Rectal smooth muscle tissue (tissue), 1 donor: ENCODE results near the gene DENND1A.

Source experiments
- H3K27ac ChIP-seq: one replicate; pipeline ENCODE4 v1.7.0; 2013; ENCODE audit warnings: low read depth, low read length, inconsistent platforms
- H3K27me3 ChIP-seq: one replicate; pipeline ENCODE4 v1.7.0; 2013; ENCODE audit warnings: low read length; ENCODE audit not compliant: control insufficient read depth, insufficient read depth
- H3K36me3 ChIP-seq: one replicate; pipeline ENCODE4 v1.7.0; 2013; ENCODE audit warnings: low read length; ENCODE audit not compliant: control insufficient read depth, insufficient read depth
- H3K4me1 ChIP-seq: one replicate; pipeline ENCODE4 v1.7.0; 2013; ENCODE audit warnings: low read length; ENCODE audit not compliant: control insufficient read depth, insufficient read depth
- H3K4me3 ChIP-seq: one replicate; pipeline ENCODE4 v1.7.0; 2013; ENCODE audit warnings: low read length
- H3K9ac ChIP-seq: one replicate; pipeline ENCODE4 v1.7.0; 2013; ENCODE audit warnings: low read length

The DENND1A gene

GRCh38 chr9:123447934-123448646, 481.8 kb downstream of the DENND1A start:
- Histone ChIP-seq H3K36me3 (no peaks in the 10 kb centered on the region), H3K27ac (no peak overlapping the region), H3K9ac (no peak overlapping the region), H3K4me3 (no peak overlapping the region), H3K4me1 (no peaks in the 10 kb centered on the region), H3K27me3 (no peaks in the 10 kb centered on the region)

- Histone ChIP-seq H3K9ac (no peak overlapping the region), H3K27me3 (no peaks in the 10 kb centered on the region), H3K4me3 (no peak overlapping the region), H3K4me1 (no peaks in the 10 kb centered on the region), H3K36me3 (no peaks in the 10 kb centered on the region), H3K27ac (no peak overlapping the region)
Measured at GRCh38 chr9:123445981-123446610, 483.8 kb downstream of the DENND1A start.

DNA sequence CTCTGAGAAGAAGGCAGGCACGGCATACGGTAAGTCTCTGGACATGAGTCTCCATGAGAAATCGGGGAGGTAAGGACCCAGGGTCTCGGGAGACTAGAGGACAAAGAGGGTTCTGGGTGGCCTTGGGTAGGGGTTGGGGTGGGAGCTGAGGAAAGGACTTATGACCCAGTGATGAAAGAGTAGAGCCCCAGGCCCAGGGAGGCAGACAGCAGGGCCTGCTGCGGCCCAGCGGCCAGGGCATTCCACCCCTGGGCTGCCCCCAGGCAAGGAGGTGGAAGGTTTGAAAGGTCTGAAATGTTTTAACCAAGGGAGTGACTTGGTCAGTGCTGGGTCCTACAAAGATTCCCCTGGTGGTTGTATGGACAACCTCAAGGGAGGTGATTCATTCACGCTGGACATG, 484.8 kb downstream of the DENND1A start:
- Histone ChIP-seq H3K36me3 (no peaks in the 10 kb centered on the region), H3K4me1 (no peaks in the 10 kb centered on the region), H3K27me3 (no peaks in the 10 kb centered on the region), H3K27ac (no peak overlapping the region), H3K4me3 (no peak overlapping the region), H3K9ac (no peak overlapping the region)

DNA sequence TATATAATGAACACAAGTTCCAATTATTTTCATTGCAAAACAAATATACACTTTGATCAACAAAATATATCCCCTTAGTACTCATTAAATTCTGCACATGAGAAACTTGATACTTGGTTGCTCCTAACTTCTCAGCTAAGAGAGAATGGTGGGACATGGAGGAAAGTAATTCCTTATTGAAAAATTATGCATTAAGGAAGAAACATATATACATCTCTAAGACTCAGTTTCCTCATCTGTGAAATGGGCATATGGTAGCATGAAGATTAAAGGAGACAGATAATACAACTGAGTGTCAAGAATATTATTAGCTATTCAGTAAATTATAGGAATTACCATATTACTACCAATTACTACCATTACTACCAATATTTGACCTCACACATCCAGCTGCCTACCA, 488.2 kb downstream of the DENND1A start:
- peaks cover 6% of the 10 kb centered on the region for H3K36me3 ChIP-seq
- H3K27ac ChIP-seq, result no peak overlapping the region
- no peak overlapping the region for H3K9ac ChIP-seq
- H3K4me3 ChIP-seq, result no peak overlapping the region
- H3K4me1 ChIP-seq, result no peaks in the 10 kb centered on the region
- H3K27me3 ChIP-seq, result no peaks in the 10 kb centered on the region

DNA sequence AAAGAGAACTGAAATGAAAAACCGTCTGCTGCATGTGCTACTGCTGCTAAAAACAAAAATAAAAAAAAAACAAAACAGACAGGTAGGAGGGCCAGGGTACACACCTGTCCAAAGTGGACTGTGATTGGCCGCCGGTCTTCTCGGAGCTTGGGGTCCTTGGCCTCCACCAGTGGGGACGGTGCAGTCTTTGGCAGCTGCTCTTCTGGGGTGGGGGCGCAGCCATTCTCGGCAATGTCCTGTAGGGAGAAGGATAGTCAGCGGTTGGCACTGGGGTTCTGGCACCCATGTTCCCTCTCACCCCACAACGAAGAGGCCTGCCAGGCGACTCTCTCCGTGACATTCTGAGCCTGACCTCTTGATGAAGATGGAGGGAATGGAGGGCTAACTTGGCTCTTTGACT, 489.7 kb downstream of the DENND1A start:
- no peak overlapping the region for H3K9ac ChIP-seq
- no peaks in the 10 kb centered on the region for H3K27me3 ChIP-seq
- H3K36me3 ChIP-seq, result peaks cover 10% of the 10 kb centered on the region
- no peaks in the 10 kb centered on the region for H3K4me1 ChIP-seq
- H3K4me3 ChIP-seq, result no peak overlapping the region
- no peak overlapping the region for H3K27ac ChIP-seq

DNA sequence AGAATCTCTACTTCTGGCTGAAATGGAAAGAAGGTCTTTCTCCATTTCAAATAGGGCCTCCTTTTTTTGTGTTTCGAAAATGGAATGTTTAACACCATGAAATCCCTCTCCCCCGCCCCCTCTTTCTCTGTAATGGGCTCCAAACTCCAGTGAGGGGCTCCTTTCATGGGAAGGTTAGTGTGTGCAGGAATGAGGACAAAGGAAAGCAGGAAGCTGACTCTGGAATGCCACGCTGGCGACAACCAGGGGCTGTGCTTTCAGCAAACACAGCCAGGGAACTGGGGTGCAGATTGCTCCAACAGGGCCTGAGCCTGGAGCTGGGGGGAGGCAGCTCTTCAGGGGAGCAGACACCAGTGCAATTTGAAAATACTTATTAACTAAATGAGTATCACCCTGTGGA, 491.1 kb downstream of the DENND1A start:
- Histone ChIP-seq H3K27ac (no peak overlapping the region), H3K36me3 (peaks cover 10% of the 10 kb centered on the region), H3K9ac (no peak overlapping the region), H3K4me3 (no peak overlapping the region), H3K4me1 (no peaks in the 10 kb centered on the region), H3K27me3 (no peaks in the 10 kb centered on the region)

- Histone ChIP-seq H3K9ac (no peak overlapping the region), H3K4me3 (no peak overlapping the region), H3K27ac (no peak overlapping the region), H3K4me1 (no peaks in the 10 kb centered on the region), H3K36me3 (peaks cover 10% of the 10 kb centered on the region), H3K27me3 (no peaks in the 10 kb centered on the region)
Measured at GRCh38 chr9:123438321-123438720, 491.6 kb downstream of the DENND1A start.

DNA sequence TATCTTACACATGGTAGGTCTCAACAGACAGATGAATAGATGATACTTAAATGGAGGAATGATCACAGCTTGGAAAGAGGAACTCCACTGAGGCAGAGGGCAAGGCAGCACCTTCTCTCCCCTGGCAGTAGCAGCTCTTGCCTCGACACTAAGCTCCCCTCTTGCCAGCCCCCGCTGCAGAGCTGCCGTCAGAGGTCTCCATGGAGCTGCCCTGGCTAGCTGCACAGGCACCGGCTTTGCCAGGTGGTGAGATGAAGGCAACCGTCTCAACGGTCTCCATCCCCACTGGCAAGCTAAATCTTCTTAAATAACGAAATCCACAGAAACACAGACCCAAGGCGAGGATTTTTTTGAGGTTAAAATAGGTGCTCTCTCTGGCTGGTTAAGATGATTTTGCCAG, 492.7 kb downstream of the DENND1A start:
- Histone ChIP-seq H3K36me3 (peaks cover 10% of the 10 kb centered on the region), H3K4me3 (no peak overlapping the region), H3K27me3 (no peaks in the 10 kb centered on the region), H3K9ac (no peak overlapping the region), H3K27ac (no peak overlapping the region), H3K4me1 (no peaks in the 10 kb centered on the region)

DNA sequence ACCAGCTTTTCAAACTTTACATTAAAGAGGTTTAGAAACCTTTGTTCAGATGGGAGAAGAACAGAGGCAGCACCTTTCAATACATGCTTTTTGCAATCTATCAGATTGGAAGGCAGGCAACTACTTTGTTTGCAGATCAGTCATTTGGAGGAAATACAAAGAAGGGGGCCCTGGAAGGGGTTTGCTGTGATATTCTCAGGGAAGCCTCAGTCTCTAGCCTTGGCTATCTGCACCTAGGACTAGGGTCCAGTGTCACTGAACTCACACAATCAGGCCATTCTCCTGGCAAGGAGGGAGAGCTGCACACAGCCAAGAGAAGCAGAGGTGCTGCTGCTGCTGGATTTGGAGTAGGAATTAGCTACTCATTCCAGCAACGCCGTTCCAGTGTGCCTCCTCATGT, 494.5 kb downstream of the DENND1A start:
- Histone ChIP-seq H3K36me3 (peaks cover 10% of the 10 kb centered on the region), H3K4me3 (no peak overlapping the region), H3K27me3 (no peaks in the 10 kb centered on the region), H3K27ac (no peak overlapping the region), H3K4me1 (no peaks in the 10 kb centered on the region), H3K9ac (no peak overlapping the region)

GRCh38 chr9:123434619-123435240, 495.2 kb downstream of the DENND1A start:
- Histone ChIP-seq H3K27ac (no peak overlapping the region), H3K4me3 (no peak overlapping the region), H3K4me1 (no peaks in the 10 kb centered on the region), H3K27me3 (no peaks in the 10 kb centered on the region), H3K36me3 (peaks cover 10% of the 10 kb centered on the region), H3K9ac (no peak overlapping the region)

- peaks cover 8% of the 10 kb centered on the region for H3K36me3 ChIP-seq
- H3K4me3 ChIP-seq, result no peak overlapping the region
- H3K4me1 ChIP-seq, result no peaks in the 10 kb centered on the region
- H3K27me3 ChIP-seq, result no peaks in the 10 kb centered on the region
- H3K9ac ChIP-seq, result no peak overlapping the region
- H3K27ac ChIP-seq, result no peak overlapping the region
Measured at GRCh38 chr9:123432331-123433236, 497.3 kb downstream of the DENND1A start.

DNA sequence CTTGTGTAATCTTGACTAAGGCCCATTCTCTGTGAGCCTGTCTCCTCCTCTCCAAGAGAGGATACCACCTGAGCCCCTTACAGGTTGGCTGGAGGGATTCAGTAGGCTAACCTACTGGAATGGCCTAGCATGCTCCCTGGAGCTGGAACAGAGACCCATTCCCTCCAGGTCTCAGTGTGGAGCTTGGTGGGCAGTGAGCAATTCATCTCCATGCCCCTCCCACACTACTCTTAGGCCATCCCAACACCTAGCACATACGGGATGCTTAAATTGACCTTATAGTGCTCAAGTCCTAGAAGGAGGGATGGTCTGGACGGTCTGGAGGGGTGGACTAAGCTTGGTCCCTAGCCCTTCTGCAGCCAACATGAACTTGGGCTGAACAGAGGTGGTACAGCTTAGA, 498.3 kb downstream of the DENND1A start:
- no peaks in the 10 kb centered on the region for H3K4me1 ChIP-seq
- H3K4me3 ChIP-seq, result no peak overlapping the region
- no peak overlapping the region for H3K27ac ChIP-seq
- no peaks in the 10 kb centered on the region for H3K27me3 ChIP-seq
- no peak overlapping the region for H3K9ac ChIP-seq
- H3K36me3 ChIP-seq, result peaks cover 4% of the 10 kb centered on the region
